ENCODE data around the gene EXOC6. TPM values are rescaled to one million over a fixed set of nuclear protein-coding genes. Genes with fewer than 3 reads are reported as not detected.

EXOC6 gene
- total and polyA plus RNA-seq, 8 donors, result 17.5 to 24.0 (median 19.8) TPM

DNA sequence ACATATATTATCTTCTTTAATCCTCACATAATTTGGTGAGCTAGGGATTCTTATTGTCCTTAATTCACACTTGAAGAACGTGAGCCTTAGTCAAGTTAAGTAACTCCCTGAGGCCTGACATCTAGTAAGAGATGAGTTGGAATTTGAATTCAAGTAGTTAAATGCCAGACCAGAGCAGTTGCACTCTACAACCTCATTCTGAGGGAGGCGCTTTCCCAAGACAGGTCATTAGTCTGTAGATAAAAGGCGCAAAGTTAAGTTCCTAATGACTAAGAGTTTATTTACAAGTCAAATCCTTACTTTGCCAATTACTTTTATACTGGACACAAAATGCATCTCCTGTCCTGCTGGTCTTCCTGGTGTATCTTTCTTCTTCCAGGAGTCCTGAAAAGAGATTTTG is 3.6 kb upstream of the EXOC6 start:
- H3K4me1 ChIP-seq, result peaks cover 0 to 52% of the 10 kb centered on the region in 2 donors
- TF ChIP-seq, protein P1, sequence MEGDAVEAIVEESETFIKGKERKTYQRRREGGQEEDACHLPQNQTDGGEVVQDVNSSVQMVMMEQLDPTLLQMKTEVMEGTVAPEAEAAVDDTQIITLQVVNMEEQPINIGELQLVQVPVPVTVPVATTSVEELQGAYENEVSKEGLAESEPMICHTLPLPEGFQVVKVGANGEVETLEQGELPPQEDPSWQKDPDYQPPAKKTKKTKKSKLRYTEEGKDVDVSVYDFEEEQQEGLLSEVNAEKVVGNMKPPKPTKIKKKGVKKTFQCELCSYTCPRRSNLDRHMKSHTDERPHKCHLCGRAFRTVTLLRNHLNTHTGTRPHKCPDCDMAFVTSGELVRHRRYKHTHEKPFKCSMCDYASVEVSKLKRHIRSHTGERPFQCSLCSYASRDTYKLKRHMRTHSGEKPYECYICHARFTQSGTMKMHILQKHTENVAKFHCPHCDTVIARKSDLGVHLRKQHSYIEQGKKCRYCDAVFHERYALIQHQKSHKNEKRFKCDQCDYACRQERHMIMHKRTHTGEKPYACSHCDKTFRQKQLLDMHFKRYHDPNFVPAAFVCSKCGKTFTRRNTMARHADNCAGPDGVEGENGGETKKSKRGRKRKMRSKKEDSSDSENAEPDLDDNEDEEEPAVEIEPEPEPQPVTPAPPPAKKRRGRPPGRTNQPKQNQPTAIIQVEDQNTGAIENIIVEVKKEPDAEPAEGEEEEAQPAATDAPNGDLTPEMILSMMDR (IDR thresholded peaks at IDR 0.05), result no peak
- DNase-seq (no peak), ATAC-seq (no peak)
- no peaks in the 10 kb centered on the region for H3K27me3 ChIP-seq
- H3K4me3 ChIP-seq, result no peak overlapping the region
- no peaks in the 10 kb centered on the region for H3K36me3 ChIP-seq
- H3K27ac ChIP-seq, result peak overlapping the region in 1 of 2 donors; percentile 91
- H3K9me3 ChIP-seq, result no peaks in the 10 kb centered on the region
- intact Hi-C loops (cut with DNase I), result no loop called here

DNA sequence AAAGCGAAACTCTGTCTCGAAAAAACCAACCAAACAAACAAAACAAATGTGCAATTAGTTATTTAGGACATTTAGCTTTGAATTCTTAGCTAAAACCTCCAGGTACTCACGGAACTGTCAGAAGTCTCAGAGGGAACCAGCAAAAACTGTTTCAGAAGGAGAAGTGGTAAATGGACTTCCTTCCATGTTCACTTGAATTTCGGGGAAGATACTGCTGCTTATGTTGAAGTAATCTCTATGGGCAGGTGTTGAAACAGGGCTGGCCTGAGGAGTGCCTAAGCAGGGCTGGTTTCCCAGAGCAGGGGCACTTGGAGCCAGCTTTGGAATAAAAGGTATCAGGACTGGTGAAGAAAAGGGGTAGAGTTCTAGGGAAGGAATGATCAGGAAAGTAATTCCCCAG is 2.4 kb upstream of the EXOC6 start:
- peak overlapping the region in 1 of 2 donors; percentile 91 for H3K27ac ChIP-seq
- no peaks in the 10 kb centered on the region for H3K9me3 ChIP-seq
- no peak for ATAC-seq
- H3K4me1 ChIP-seq, result peaks cover 0 to 60% of the 10 kb centered on the region in 2 donors
- peak overlapping the region in 1 of 2 donors; percentile 0 for H3K4me3 ChIP-seq
- TF ChIP-seq, protein P1 (IDR thresholded peaks at IDR 0.05), result no peak
- intact Hi-C loops (cut with DNase I), result no loop called here
- H3K27me3 ChIP-seq, result no peaks in the 10 kb centered on the region
- DNase-seq, result no peak
- H3K36me3 ChIP-seq, result no peaks in the 10 kb centered on the region

DNA sequence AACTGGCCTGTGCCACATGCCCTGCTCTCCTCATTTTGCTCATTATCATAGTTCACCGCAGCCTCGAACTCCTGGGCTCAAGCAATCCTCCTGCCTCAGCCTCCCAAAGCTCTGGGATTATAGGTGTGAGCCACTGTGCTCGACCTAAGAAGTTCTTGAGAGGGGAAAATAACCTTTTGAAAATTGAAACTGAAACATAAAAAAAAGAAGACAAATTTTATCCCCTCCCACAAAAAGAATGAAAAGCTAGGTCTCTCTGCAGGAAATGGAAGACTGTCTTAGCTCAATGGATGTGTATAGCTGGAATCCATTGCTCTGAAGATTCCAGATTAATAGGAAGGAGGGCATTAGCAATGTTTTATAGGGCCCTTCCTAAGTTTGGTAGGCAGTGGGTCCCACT is 2.0 kb upstream of the EXOC6 start:
- intact Hi-C loops (cut with DNase I), result no loop called here
- ATAC-seq (no peak), DNase-seq (no peak)
- no peaks in the 10 kb centered on the region for H3K9me3 ChIP-seq
- TF ChIP-seq, protein P1 (IDR thresholded peaks at IDR 0.05), result no peak
- peak overlapping the region in 1 of 2 donors; percentile 91 for H3K27ac ChIP-seq
- H3K4me1 ChIP-seq, result peaks cover 0 to 60% of the 10 kb centered on the region in 2 donors
- H3K27me3 ChIP-seq, result no peaks in the 10 kb centered on the region
- no peaks in the 10 kb centered on the region for H3K36me3 ChIP-seq
- H3K4me3 ChIP-seq, result peak overlapping the region in 1 of 2 donors; percentile 0

DNA sequence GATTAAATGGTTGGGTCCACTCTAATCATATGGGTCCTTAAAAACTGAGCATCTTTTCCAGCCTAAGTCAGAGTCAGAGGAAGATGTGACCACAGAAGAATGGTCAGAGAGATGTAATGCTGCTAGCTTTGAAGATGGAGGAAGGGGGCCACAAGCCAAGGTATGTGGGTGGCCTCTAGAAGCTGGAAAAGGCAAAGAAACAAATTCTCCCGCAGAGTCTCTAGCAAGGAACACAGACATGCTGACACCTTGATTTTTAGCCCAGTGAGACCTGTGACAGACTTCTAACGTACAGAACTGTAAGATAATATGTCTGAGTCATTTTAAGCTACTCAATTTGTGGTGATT is 1.5 kb upstream of the EXOC6 start:
- TF ChIP-seq, protein P1 (IDR thresholded peaks at IDR 0.05), result no peak
- Histone ChIP-seq H3K9me3 (no peaks in the 10 kb centered on the region), H3K36me3 (no peaks in the 10 kb centered on the region), H3K4me1 (peaks cover 0 to 60% of the 10 kb centered on the region in 2 donors), H3K4me3 (no peak overlapping the region), H3K27ac (peak overlapping the region in 1 of 2 donors; percentile 91), H3K27me3 (no peaks in the 10 kb centered on the region)
- ATAC-seq (no peak), DNase-seq (no peak)
- intact Hi-C loops (cut with DNase I), result no loop called here

DNA sequence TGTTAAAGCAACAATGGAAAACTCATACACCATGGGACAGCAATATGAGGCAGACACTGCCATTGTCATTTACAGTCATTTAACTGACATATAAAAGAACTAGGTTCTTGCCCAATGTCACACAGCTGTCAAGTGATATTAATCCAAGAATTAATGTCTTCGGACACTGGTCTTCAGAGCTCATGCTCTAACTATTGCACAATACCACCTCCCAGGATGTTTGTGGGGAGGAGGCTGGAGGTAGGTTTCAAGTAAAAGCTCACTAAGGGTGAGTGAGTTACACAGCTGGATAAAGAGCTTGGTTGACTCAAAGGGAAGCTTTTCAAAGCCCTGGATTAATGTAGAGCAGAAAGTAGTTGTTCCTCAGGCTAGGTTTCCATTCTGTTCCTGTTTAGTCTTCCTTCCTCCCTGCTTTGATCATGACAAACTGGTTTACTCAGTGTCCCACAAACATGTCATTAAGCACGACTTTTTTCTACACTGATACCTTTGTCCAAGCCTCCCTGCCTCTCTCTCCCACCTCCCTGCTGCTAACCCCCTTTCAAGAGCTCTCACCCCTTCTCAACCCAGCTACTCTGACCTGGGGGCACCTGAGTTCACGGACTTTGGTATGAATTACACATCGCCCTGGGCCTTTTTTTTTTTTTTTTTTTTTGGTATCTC is 987 bp upstream of the EXOC6 start:
- DNase-seq, result no peak
- Histone ChIP-seq H3K4me3 (peak overlapping the region in 1 of 2 donors; percentile 97), H3K4me1 (peaks cover 0 to 60% of the 10 kb centered on the region in 2 donors), H3K27ac (peak overlapping the region in 1 of 2 donors; percentile 91), H3K36me3 (no peaks in the 10 kb centered on the region), H3K9me3 (no peaks in the 10 kb centered on the region), H3K27me3 (no peaks in the 10 kb centered on the region)
- intact Hi-C loops (cut with DNase I), result no loop called here
- TF ChIP-seq, protein P1 (IDR thresholded peaks at IDR 0.05), result no peak
- ATAC-seq, result no peak

Data from left lung (tissue), 10 donors.